Hepatocyte (in vitro differentiated cells): ENCODE data around the gene PARN.
"Not testable (repeated sequence)": the region's sequence is repeated elsewhere in the genome, so short reads cannot be mapped to it uniquely, and the experiment has no call there.

Experiments used
- EZH2 ChIP-seq: fragments of 200-600 bp; sonication (generic); IDR thresholded peaks from 2 replicates; pipeline ENCODE4 v1.6.1; 2016; ENCODE audit warnings: antibody characterized with exemption, mild to moderate bottlenecking, borderline replicate concordance
- EZH2phosphoT487 ChIP-seq: fragments of 200-600 bp; sonication (generic); IDR thresholded peaks from one replicate; pipeline ENCODE4 v1.6.1; 2018; ENCODE audit warnings: antibody characterized with exemption, mild to moderate bottlenecking, low read depth, moderate library complexity; ENCODE audit not compliant: unreplicated experiment, severe bottlenecking
- TF ChIP-seq, protein P1 (sequence below): fragments of 200-600 bp; sonication (generic); IDR thresholded peaks from 2 replicates; pipeline ENCODE4 v1.5.1; 2016; ENCODE audit warnings: antibody characterized with exemption, mild to moderate bottlenecking; ENCODE audit not compliant: poor library complexity

DNA sequence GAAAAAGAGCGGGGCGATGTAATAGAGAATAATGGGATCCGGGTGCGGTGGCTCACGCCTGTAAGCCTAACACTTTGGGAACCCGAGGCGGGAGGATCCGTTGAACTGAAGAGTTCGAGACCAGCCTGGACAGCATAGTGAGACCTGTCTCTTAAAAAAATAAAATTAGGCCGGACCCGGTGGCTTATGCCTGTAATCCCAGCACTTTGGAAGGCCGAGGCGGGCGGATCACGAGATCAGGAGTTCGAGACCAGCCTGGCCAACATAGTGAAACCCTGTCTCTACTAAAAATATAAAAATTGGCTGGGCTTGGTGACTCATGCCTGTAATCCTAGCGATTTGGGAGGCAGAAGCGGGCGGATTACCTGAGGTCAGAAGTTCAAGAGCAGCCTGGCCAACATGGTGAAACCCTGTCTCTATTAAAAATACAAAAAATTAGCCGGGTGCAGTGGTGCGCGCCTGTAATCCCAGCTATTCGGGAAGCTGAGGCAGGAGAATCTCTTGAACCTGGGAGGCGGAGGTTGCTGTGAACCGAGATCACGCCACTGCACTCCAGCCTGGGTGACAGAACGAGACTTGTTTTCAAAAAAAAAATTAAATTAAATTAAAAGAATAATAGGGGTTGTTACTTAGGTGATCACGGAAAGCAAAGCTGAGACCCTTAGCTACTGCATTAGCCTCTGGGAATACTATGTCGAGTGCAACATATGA lies 715 bp upstream of the PARN start:
- TF ChIP-seq, protein P1, sequence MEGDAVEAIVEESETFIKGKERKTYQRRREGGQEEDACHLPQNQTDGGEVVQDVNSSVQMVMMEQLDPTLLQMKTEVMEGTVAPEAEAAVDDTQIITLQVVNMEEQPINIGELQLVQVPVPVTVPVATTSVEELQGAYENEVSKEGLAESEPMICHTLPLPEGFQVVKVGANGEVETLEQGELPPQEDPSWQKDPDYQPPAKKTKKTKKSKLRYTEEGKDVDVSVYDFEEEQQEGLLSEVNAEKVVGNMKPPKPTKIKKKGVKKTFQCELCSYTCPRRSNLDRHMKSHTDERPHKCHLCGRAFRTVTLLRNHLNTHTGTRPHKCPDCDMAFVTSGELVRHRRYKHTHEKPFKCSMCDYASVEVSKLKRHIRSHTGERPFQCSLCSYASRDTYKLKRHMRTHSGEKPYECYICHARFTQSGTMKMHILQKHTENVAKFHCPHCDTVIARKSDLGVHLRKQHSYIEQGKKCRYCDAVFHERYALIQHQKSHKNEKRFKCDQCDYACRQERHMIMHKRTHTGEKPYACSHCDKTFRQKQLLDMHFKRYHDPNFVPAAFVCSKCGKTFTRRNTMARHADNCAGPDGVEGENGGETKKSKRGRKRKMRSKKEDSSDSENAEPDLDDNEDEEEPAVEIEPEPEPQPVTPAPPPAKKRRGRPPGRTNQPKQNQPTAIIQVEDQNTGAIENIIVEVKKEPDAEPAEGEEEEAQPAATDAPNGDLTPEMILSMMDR, result not testable (repeated sequence)
- not testable (repeated sequence) for TF ChIP-seq EZH2, EZH2phosphoT487
